Lower leg skin (tissue), 4 donors: ENCODE measurements around the gene AKT3. TPM values are rescaled to one million over a fixed set of nuclear protein-coding genes. Genes with fewer than 3 reads are reported as not detected.
"Not testable (repeated sequence)": the region's sequence is repeated elsewhere in the genome, so short reads cannot be mapped to it uniquely, and the experiment has no call there.

Source experiments
- DNase-seq, 2 donors: peaks; one replicate each; pipeline ENCODE4 v3.0.0-alpha.2; 2019; ENCODE audit warnings: low spot score in 2 of 2
- H3K4me3 ChIP-seq: fragments of 200-600 bp; sonication (generic); 2 replicates; pipeline ENCODE4 v1.5.1; 2017; ENCODE audit warnings: mild to moderate bottlenecking, low read depth; ENCODE audit not compliant: poor library complexity, severe bottlenecking
- POLR2A ChIP-seq, 2 donors: fragments of 450-650 bp; IDR thresholded peaks; one replicate each; pipeline ENCODE4 v1.6.1; 2016 to 2017; ENCODE audit warnings: antibody characterized with exemption in 2 of 2, mild to moderate bottlenecking in 1 of 2, moderate library complexity in 1 of 2
- WGBS, 2 donors: methylation state at CpG; one replicate each; pipeline ENCODE4 v1.1.5; 2018; 5-methylcytosine and 5-hydroxymethylcytosine counted together
- intact Hi-C: fragments of 100-400 bp; cut with DNase I; formaldehyde crosslinking; loops from one replicate; pipeline ENCODE4 v1.15.0; 2023; ENCODE audit warnings: low total_unique reads
- total RNA-seq, 4 donors: library from RNA; depleted of rRNA; stranded (reverse); fragments of >200 nt; gene quantifications; one replicate each; pipeline ENCODE4 v1.1.0, GENCODE V29; 2016
- TF ChIP-seq, protein P1 (sequence below), 3 donors: fragments of 450-650 bp; IDR thresholded peaks; one replicate each; pipeline ENCODE4 v1.5.1; 2016; ENCODE audit warnings: antibody characterized with exemption in 3 of 3, mild to moderate bottlenecking in 3 of 3, moderate library complexity in 2 of 3

AKT3 gene
- total RNA-seq, 4 donors from 2014 or later, result 7.8 to 16.3 (median 10.4) TPM

DNA sequence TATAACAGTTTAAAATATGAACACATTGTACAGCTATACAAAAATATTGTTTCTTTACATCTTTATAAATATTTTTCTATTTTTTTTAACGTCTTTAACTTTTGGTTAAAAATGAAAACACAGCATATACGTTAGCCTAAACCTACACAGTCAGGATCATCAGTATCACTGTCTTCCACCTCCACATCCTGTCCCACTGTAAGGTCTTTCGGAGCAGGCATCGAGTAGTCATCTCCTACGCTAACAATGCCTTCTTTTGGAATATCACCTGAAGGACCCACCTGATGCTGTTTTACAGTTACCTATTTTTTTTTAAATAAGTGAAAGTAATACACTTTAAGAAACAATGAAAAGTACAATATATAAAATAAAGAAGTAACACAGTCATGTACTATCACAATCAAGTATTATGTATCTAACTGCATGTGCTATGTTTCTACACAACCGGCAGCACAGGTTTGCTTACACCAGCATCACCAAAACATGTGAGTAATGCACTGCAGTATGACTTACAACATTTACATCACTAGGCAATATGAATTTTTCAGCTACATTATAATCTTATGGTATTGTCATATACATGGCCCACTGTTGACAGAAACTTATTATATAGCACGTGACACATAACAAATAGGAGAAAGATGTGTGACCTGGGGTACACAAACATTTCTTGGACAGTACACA lies 254.4 kb downstream of the AKT3 start:
- 88 to 90% methylated on average over 7 of the region's 7 CpGs for whole genome bisulfite sequencing, 2 donors
- TF ChIP-seq, protein P1, sequence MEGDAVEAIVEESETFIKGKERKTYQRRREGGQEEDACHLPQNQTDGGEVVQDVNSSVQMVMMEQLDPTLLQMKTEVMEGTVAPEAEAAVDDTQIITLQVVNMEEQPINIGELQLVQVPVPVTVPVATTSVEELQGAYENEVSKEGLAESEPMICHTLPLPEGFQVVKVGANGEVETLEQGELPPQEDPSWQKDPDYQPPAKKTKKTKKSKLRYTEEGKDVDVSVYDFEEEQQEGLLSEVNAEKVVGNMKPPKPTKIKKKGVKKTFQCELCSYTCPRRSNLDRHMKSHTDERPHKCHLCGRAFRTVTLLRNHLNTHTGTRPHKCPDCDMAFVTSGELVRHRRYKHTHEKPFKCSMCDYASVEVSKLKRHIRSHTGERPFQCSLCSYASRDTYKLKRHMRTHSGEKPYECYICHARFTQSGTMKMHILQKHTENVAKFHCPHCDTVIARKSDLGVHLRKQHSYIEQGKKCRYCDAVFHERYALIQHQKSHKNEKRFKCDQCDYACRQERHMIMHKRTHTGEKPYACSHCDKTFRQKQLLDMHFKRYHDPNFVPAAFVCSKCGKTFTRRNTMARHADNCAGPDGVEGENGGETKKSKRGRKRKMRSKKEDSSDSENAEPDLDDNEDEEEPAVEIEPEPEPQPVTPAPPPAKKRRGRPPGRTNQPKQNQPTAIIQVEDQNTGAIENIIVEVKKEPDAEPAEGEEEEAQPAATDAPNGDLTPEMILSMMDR (IDR thresholded peaks at IDR 0.05), result no peak
- TF ChIP-seq POLR2A (IDR thresholded peaks at IDR 0.05), result no peak
- intact Hi-C loops, result loop anchor here (10.0 kb wide), 1 partner anchor 1229 kb away; no protein-coding TSS in a partner anchor

DNA sequence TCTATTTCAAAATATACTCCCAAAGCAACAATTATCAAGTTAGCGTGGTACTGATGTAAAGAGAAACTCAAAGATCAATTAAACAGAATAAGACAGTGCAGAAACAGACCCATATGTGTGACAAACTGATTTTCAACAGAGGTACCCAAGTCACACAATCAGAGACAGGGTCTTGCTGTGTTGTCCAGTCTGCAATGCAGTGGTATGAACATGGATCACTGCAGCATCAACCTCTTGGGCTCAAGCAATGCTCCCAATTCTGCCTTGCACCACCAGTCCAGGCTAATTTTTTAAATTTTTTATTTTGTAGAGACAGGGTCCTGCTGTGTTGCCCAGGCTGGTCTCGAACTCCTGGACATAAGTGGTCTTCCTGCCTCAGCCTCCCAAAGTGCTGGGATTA lies 255.6 kb downstream of the AKT3 start:
- intact Hi-C loops, result loop anchor here (10.0 kb wide), 1 partner anchor 1230 kb away; no protein-coding TSS in a partner anchor
- no peak overlapping the region for H3K4me3 ChIP-seq
- 92 to 99% methylated on average over 2 of the region's 2 CpGs for WGBS, 2 donors

More for the DNA sequence above, 254.4 kb downstream of the AKT3 start:
- DNase-seq, result no peak
- H3K4me3 ChIP-seq, result no peak overlapping the region

DNA sequence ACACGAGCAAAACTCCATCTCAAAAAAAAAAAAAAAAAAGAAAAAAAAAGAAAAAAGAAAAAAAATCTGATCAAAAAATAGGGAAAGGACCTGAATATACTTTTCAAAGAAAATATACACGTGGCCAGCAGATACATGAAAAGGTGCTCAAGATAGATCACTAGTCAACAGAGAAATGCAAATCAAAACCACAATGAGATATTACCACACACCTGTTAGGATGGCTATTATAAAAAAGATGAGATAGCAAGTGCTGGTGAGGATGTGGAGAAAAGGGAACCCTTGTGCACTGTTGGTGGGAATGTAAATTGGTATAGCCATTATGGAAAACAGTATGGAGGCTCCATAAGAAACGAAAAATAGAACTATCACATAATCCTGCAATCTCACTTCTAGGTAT lies 260.8 kb downstream of the AKT3 start:
- intact Hi-C loops, DNase-seq, H3K4me3 ChIP-seq: not testable (repeated sequence)
- 89 to 94% methylated on average over 3 of the region's 3 CpGs for whole genome bisulfite sequencing, 2 donors

More for the DNA sequence above, 255.6 kb downstream of the AKT3 start:
- no peak for DNase-seq
- TF ChIP-seq, protein P1 (IDR thresholded peaks at IDR 0.05), result no peak
- no peak for TF ChIP-seq POLR2A (IDR thresholded peaks at IDR 0.05)

DNA sequence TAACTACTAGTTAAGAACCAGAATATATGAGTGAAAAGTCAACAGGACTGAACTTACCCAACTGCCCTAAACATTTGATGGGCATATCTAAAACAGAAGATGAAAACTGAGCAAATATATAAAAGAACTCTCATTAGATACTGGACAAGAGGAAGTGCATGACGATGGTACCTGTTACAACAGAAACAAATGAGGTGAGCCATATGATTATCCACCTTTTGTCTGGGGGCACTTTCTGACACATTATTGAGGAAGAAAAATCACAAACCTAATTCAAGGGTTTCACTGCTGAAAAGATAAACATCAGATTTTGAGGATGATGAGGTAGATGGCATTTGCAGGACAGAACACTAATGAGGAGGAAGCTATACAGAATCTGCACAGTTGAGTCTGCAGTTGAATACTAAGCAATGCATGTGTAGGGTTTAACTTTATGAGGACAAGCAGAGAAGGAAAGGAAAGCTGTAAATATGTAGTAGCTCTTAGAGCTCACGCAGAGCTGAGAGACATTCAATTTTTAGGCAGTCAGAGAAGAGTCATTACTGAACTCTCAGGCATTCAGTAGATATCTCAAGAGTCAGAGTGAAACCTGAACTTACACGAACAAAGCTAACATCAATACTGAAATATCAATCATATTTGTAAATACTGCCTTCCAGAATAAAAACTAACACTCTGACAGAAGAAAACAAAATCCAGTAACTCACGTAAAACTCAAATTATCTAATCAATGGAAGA lies 262.1 kb downstream of the AKT3 start:
- intact Hi-C loops, result no loop called here
- DNase-seq, result no peak
- WGBS, 2 donors, result 89 to 90% methylated on average over 4 of the region's 4 CpGs
- no peak overlapping the region for H3K4me3 ChIP-seq
- no peak for TF ChIP-seq POLR2A (IDR thresholded peaks at IDR 0.05)

DNA sequence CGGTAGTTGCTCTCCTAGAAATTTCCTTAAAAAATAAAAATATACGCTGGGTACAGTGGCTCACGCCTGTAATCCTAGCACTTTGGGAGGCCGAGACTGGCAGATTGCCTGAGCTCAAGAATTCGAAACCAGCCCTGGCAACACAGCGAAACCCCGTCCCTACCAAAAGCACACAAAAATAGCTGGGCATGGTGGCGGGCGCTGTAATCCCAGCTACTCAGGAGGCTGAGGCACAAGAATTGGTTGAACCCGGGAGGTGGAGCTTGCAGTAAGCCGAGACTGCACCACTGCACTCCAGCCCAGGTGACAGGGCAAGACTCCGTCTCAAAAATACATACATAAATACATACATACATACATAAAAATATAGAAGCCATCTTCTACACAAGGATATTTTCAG lies 262.8 kb downstream of the AKT3 start:
- intact Hi-C loops, result no loop called here
- WGBS, 2 donors, result 94 to 96% methylated on average over 12 of the region's 12 CpGs
- no peak overlapping the region for H3K4me3 ChIP-seq
- TF ChIP-seq POLR2A (IDR thresholded peaks at IDR 0.05), result no peak
- TF ChIP-seq, protein P1 (IDR thresholded peaks at IDR 0.05), result no peak
- DNase-seq, result no peak

DNA sequence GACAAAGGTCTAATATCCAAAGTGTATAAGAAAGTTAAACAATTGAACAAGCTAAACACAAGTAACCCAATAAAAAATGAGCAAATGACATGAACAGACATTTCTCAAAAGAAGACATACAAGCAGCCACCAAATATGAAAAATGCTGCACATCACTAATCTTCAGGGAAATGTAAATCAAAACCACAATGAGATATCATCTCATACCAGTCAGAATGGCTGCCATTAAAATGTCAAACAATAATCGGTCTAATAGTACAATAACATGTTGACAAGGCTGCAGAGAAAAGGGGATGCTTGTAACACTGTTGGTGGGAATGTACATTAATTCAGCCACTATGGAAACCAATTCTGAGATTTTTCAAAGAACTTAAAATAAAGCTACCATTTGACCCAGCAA lies 264.1 kb downstream of the AKT3 start:
- intact Hi-C loops, result no loop called here
- no peak for DNase-seq
- no peak overlapping the region for H3K4me3 ChIP-seq
- 88 to 93% methylated on average over 1 of the region's 1 CpG for WGBS, 2 donors
- TF ChIP-seq POLR2A (IDR thresholded peaks at IDR 0.05), result no peak
- TF ChIP-seq, protein P1 (IDR thresholded peaks at IDR 0.05), result no peak
